Measurements from ENCODE around the gene AHDC1.

- TF ChIP-seq EZH2 (IDR thresholded peaks at IDR 0.05; ENCODE audit: insufficient read depth, poor library complexity, severe bottlenecking) (no peak), EZH2phosphoT487 (IDR thresholded peaks at IDR 0.05; ENCODE audit: insufficient read depth, low read depth) (no peak)
Measured at GRCh38 chr1:27584453-27584852, 19.5 kb downstream of the AHDC1 start.
